Mesenchymal stem cell (in vitro differentiated cells and primary cell): ENCODE measurements around the gene R3HCC1L.
A peak's percentile ranks its signal among the peaks of the same experiment; 100 is the strongest.

Experiments used
- DNase-seq: peaks from one replicate; pipeline ENCODE4 v3.0.0-alpha.2; 2013
- H2AFZ ChIP-seq: one replicate; pipeline ENCODE4 v1.6.1; 2013; ENCODE audit warnings: low read depth, mild to moderate bottlenecking, control low read depth, inconsistent platforms, low read length, moderate library complexity
- H2AK5ac ChIP-seq: 2 replicates; pipeline ENCODE4 v1.6.1; 2013; ENCODE audit warnings: low read length, moderate library complexity, mild to moderate bottlenecking, inconsistent platforms; ENCODE audit not compliant: severe bottlenecking
- H2BK120ac ChIP-seq: one replicate; pipeline ENCODE4 v1.6.1; 2013; ENCODE audit warnings: low read depth, mild to moderate bottlenecking, inconsistent platforms, low read length, moderate library complexity
- H2BK12ac ChIP-seq, 2 experiments: one replicate each; pipeline ENCODE4 v1.6.1; 2013; ENCODE audit warnings: inconsistent platforms in 2 of 2, low read length in 2 of 2, mild to moderate bottlenecking in 2 of 2, moderate library complexity in 2 of 2, control low read depth in 1 of 2
- H2BK15ac ChIP-seq: one replicate; pipeline ENCODE4 v1.6.1; 2013; ENCODE audit warnings: mild to moderate bottlenecking, low read depth, inconsistent platforms; ENCODE audit not compliant: poor library complexity, severe bottlenecking
- H2BK5ac ChIP-seq: 2 replicates; pipeline ENCODE4 v1.6.1; 2013; ENCODE audit warnings: low read depth, mild to moderate bottlenecking, low read length, control low read depth, inconsistent platforms; ENCODE audit not compliant: poor library complexity, severe bottlenecking
- H3K14ac ChIP-seq, 2 experiments: one replicate each; pipeline ENCODE4 v1.6.1; 2013; ENCODE audit warnings: inconsistent platforms in 2 of 2, low read length in 2 of 2, control low read depth in 1 of 2, mild to moderate bottlenecking in 1 of 2, moderate library complexity in 1 of 2
- H3K18ac ChIP-seq, 2 experiments: one replicate each; pipeline ENCODE4 v1.6.1; 2013; ENCODE audit warnings: inconsistent platforms in 2 of 2, low read length in 2 of 2, control low read depth in 1 of 2, low read depth in 1 of 2, mild to moderate bottlenecking in 1 of 2
- H3K23ac ChIP-seq, 2 experiments: one replicate each; pipeline ENCODE4 v1.6.1; 2013; ENCODE audit warnings: inconsistent platforms in 2 of 2, low read length in 2 of 2, mild to moderate bottlenecking in 2 of 2, moderate library complexity in 2 of 2, control low read depth in 1 of 2
- H3K27ac ChIP-seq: 2 replicates; pipeline ENCODE4 v1.5.1; 2013; ENCODE audit warnings: mild to moderate bottlenecking, moderate library complexity, low read length, control low read depth, inconsistent platforms; ENCODE audit not compliant: poor library complexity, severe bottlenecking
- H3K27me3 ChIP-seq, 2 experiments: 2 replicates each; pipeline versions ENCODE4 v1.6.1 to v1.7.0; 2013; ENCODE audit warnings: low read length in 2 of 2, mild to moderate bottlenecking in 2 of 2, moderate library complexity in 2 of 2, control low read depth in 1 of 2, inconsistent platforms in 1 of 2; ENCODE audit not compliant: control insufficient read depth in 1 of 2, insufficient read depth in 1 of 2
- H3K36me3 ChIP-seq, 2 experiments: 2 replicates each; pipeline versions ENCODE4 v1.6.1 to v1.7.0; 2013; ENCODE audit warnings: low read length in 2 of 2, control low read depth in 1 of 2, inconsistent platforms in 1 of 2, low read depth in 1 of 2, mild to moderate bottlenecking in 1 of 2; ENCODE audit not compliant: insufficient read depth in 2 of 2, control insufficient read depth in 1 of 2
- H3K4ac ChIP-seq, 2 experiments: one replicate each; pipeline ENCODE4 v1.6.1; 2013; ENCODE audit warnings: inconsistent platforms in 2 of 2, low read length in 2 of 2, mild to moderate bottlenecking in 2 of 2, moderate library complexity in 2 of 2, control low read depth in 1 of 2, low read depth in 1 of 2
- H3K4me1 ChIP-seq: 2 replicates; pipeline ENCODE4 v1.6.1; 2013; ENCODE audit warnings: low read depth, low read length, control low read depth; ENCODE audit not compliant: control insufficient read depth, insufficient read depth
- H3K4me2 ChIP-seq: 2 replicates; pipeline ENCODE4 v1.6.1; 2013; ENCODE audit warnings: low read length, mild to moderate bottlenecking, inconsistent platforms; ENCODE audit not compliant: poor library complexity, severe bottlenecking
- H3K4me3 ChIP-seq, 2 experiments: 2 replicates each; pipeline versions ENCODE4 v1.5.1 to v1.7.0; 2013; ENCODE audit warnings: low read length in 2 of 2, mild to moderate bottlenecking in 2 of 2, control low read depth in 1 of 2, low read depth in 1 of 2; ENCODE audit not compliant: insufficient read depth in 1 of 2
- H3K79me1 ChIP-seq: replicated peaks from 2 replicates; pipeline ENCODE4 v1.6.1; 2013; ENCODE audit warnings: mild to moderate bottlenecking, control low read depth, low read length, inconsistent platforms; ENCODE audit not compliant: poor library complexity, severe bottlenecking
- H3K9ac ChIP-seq: 2 replicates; pipeline ENCODE4 v1.7.0; 2013; ENCODE audit warnings: mild to moderate bottlenecking, low read length, moderate library complexity
- H3K9me3 ChIP-seq: 2 replicates; pipeline ENCODE4 v1.7.0; 2013; ENCODE audit warnings: mild to moderate bottlenecking, low read length; ENCODE audit not compliant: control insufficient read depth
- H4K8ac ChIP-seq: one replicate; pipeline ENCODE4 v1.6.1; 2013; ENCODE audit warnings: inconsistent platforms, mild to moderate bottlenecking, low read length, moderate library complexity
- H4K91ac ChIP-seq: one replicate; pipeline ENCODE4 v1.6.1; 2013; ENCODE audit warnings: mild to moderate bottlenecking, low read length, inconsistent platforms
- WGBS: methylation state at CpG from one replicate; pipeline ENCODE4 v1.1.7; 2013; ENCODE audit warnings: mixed read lengths; 5-methylcytosine and 5-hydroxymethylcytosine counted together

Gene R3HCC1L

DNA sequence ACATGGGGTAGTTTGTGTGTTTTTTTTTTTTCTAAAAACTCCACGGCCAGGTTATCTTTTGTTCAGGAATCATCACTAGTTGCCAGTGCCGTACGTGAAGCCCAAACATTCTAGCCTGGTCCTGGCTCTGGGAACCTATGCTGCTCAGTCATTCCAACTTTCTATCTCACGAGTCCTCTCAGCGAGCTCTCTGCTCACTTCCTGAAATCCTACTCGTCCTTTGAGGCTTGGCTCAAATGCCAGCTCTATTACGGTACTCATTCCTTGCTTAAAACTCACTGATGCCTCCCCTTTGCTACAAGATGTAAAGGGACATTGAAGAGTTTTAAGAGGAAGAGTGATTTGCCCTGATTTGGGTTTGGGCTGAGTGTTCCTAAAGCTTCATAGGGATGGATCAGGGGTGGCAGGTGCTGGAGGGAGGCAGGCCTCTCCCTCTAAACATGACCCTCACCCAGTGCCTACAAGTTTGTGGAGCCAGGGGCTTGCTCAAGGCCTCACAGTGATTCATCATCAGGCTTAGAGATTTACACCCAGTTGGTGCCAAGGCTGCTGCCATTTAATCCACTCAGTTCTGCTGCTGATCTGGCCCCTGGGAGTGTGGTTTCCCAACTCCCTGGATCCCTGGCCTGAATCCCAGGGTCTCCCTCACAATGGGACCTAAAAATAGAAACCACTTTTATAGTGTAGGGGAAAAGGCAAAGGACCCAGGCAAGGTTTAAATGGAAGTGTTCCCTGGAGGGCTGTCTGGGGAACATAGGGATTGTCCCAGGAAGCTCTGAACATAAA is 46.1 kb upstream of the R3HCC1L start:
- H3K4me1 ChIP-seq: no peaks in the 10 kb centered on the region
- no peak overlapping the region for H3K9ac ChIP-seq
- H3K27ac ChIP-seq: no peak overlapping the region
- H2AFZ ChIP-seq: no peak overlapping the region
- no peak overlapping the region for H3K18ac ChIP-seq
- no peak overlapping the region for H2BK5ac ChIP-seq
- no peak overlapping the region for H3K4me2 ChIP-seq
- H3K4ac ChIP-seq: no peak overlapping the region
- H3K9me3 ChIP-seq: no peaks in the 10 kb centered on the region
- no peaks in the 10 kb centered on the region for H3K79me1 ChIP-seq
- DNase-seq: no peak
- no peak overlapping the region for H4K91ac ChIP-seq
- 66% methylated on average over 7 of the region's 7 CpGs for WGBS
- H3K36me3 ChIP-seq: no peaks in the 10 kb centered on the region
- H2BK12ac ChIP-seq: no peak overlapping the region
- no peak overlapping the region for H2AK5ac ChIP-seq
- H3K14ac ChIP-seq: no peak overlapping the region
- peaks cover 5 to 32% of the 10 kb centered on the region in 2 experiments for H3K27me3 ChIP-seq
- H3K23ac ChIP-seq: no peak overlapping the region
- no peak overlapping the region for H2BK120ac ChIP-seq
- H4K8ac ChIP-seq: no peak overlapping the region
- no peak overlapping the region for H2BK15ac ChIP-seq
- peak overlapping the region in 1 of 2 experiments; percentile 42 for H3K4me3 ChIP-seq

DNA sequence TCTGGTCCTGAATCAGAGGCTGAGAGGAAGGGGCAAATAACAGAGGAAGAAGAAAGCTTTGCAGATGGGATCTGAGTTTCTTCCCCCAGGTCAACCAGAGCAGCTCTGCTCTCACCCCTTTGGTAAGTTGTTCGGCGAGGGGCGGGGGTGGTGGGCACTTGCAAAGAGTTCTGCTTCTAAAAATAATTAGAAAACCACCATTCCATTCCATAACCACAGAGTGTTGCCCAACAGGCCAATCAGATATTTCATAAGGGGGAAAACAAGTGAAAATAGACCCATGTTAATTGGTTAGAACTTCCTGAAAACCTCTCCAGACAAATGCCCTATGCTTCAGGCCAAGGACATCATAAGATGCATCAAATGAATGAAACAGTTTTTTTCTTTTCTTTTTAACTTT is 43.6 kb upstream of the R3HCC1L start:
- WGBS: no CpG with 5 or more reads among the region's 3 CpGs
- Histone ChIP-seq H3K23ac (no peak overlapping the region), H4K91ac (no peak overlapping the region), H3K4me2 (no peak overlapping the region), H3K27me3 (peaks cover 9 to 48% of the 10 kb centered on the region in 2 experiments), H3K4ac (no peak overlapping the region), H2BK15ac (no peak overlapping the region), H3K4me3 (no peak overlapping the region), H3K14ac (no peak overlapping the region), H4K8ac (no peak overlapping the region), H2BK120ac (no peak overlapping the region), H2BK5ac (no peak overlapping the region), H3K79me1 (no peaks in the 10 kb centered on the region), H2AFZ (no peak overlapping the region), H3K27ac (no peak overlapping the region), H3K36me3 (no peaks in the 10 kb centered on the region), H2AK5ac (no peak overlapping the region), H3K9ac (no peak overlapping the region), H3K18ac (no peak overlapping the region), H3K4me1 (no peaks in the 10 kb centered on the region), H2BK12ac (no peak overlapping the region), H3K9me3 (no peaks in the 10 kb centered on the region)
- no peak for DNase-seq

DNA sequence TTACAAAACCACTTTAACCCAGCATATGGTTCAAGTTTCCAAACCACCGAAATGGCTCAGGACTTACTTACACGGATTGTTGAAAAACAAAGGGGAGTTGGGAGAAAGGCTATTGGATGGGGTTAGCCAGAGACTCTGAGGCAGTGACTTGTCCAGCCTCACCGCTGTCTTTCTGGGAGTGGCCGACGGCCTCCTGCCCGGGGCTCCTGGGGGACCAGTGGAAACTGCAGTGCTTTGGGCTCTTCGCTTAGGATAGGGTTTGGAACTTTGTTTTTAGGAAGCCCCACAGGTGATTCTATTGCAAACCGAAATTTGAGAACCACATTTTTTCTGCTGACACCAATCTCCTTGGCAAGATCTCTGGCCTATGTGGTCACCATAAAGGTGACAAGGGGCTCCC is 38.1 kb upstream of the R3HCC1L start:
- Histone ChIP-seq H3K23ac (no peak overlapping the region), H3K9ac (no peak overlapping the region), H2BK15ac (no peak overlapping the region), H3K4me2 (no peak overlapping the region), H4K91ac (no peak overlapping the region), H2BK12ac (no peak overlapping the region), H2AK5ac (no peak overlapping the region), H3K27me3 (peaks cover 14 to 79% of the 10 kb centered on the region in 2 experiments), H4K8ac (no peak overlapping the region), H3K36me3 (no peaks in the 10 kb centered on the region), H2BK5ac (no peak overlapping the region), H3K14ac (no peak overlapping the region), H3K79me1 (no peaks in the 10 kb centered on the region), H2BK120ac (no peak overlapping the region), H3K4me3 (no peak overlapping the region), H3K18ac (no peak overlapping the region), H3K4me1 (no peaks in the 10 kb centered on the region), H3K4ac (no peak overlapping the region), H3K9me3 (no peaks in the 10 kb centered on the region), H3K27ac (no peak overlapping the region), H2AFZ (no peak overlapping the region)
- WGBS: 90% methylated on average over 6 of the region's 8 CpGs
- DNase-seq: no peak

DNA sequence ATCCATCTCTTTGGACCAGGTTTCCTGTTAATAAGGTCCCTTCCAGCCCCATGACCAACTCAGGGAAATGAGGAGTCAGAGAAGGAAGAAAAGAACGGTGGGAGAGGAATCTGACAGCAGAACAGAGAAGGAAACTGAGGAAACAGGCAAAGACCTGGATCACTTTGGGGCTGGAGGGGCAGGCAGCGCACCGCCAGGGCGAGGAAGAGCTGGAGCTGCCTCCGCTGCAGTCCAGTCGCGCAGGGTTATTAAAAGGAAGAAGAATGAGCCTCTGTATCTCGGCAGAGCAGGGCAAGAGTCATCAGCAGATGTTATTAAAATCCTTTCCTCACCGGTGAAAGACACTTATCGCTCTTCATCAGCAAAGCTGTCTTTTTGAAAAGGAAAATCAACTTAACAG is 37.7 kb upstream of the R3HCC1L start:
- H3K9me3 ChIP-seq: no peaks in the 10 kb centered on the region
- no peak overlapping the region for H4K91ac ChIP-seq
- peaks cover 14 to 82% of the 10 kb centered on the region in 2 experiments for H3K27me3 ChIP-seq
- H2AK5ac ChIP-seq: no peak overlapping the region
- no peak overlapping the region for H3K27ac ChIP-seq
- no peak for DNase-seq
- no peak overlapping the region for H2BK15ac ChIP-seq
- H3K18ac ChIP-seq: no peak overlapping the region
- H3K4ac ChIP-seq: no peak overlapping the region
- no peak overlapping the region for H2AFZ ChIP-seq
- no peaks in the 10 kb centered on the region for H3K79me1 ChIP-seq
- H2BK120ac ChIP-seq: no peak overlapping the region
- H2BK5ac ChIP-seq: no peak overlapping the region
- no peak overlapping the region for H3K4me2 ChIP-seq
- H4K8ac ChIP-seq: no peak overlapping the region
- H3K4me3 ChIP-seq: no peak overlapping the region
- H2BK12ac ChIP-seq: no peak overlapping the region
- H3K14ac ChIP-seq: no peak overlapping the region
- H3K4me1 ChIP-seq: no peaks in the 10 kb centered on the region
- WGBS: 83% methylated on average over 10 of the region's 10 CpGs
- no peak overlapping the region for H3K23ac ChIP-seq
- no peak overlapping the region for H3K9ac ChIP-seq
- H3K36me3 ChIP-seq: no peaks in the 10 kb centered on the region
